Neural crest cell (in vitro differentiated cells): ENCODE data around the gene DCUN1D5. TPM values are rescaled to one million over a fixed set of nuclear protein-coding genes. Genes with fewer than 3 reads are reported as not detected.

Experiments used
- DNase-seq: peaks from one replicate; pipeline ENCODE4 v3.0.0; 2021; ENCODE audit warnings: low read depth, mixed read lengths, low spot score
- H3K27ac Mint-ChIP-seq: one replicate; pipeline ENCODE4 v1.8.0; 2021; ENCODE audit warnings: mild to moderate bottlenecking, mixed read lengths; ENCODE audit not compliant: unreplicated experiment
- H3K27me3 Mint-ChIP-seq: 2 replicates; pipeline ENCODE4 v1.8.0; 2021; ENCODE audit warnings: low read depth, mild to moderate bottlenecking, mixed read lengths
- H3K36me3 Mint-ChIP-seq: 2 replicates; pipeline ENCODE4 v1.8.0; 2021; ENCODE audit warnings: low read depth, mild to moderate bottlenecking, mixed read lengths
- H3K4me1 Mint-ChIP-seq: 2 replicates; pipeline ENCODE4 v1.8.0; 2021; ENCODE audit warnings: mixed read lengths
- H3K4me3 Mint-ChIP-seq: one replicate; pipeline ENCODE4 v1.8.0; 2021; ENCODE audit warnings: mild to moderate bottlenecking, mixed read lengths
- H3K9me3 Mint-ChIP-seq: 2 replicates; pipeline ENCODE4 v1.8.0; 2021; ENCODE audit warnings: mixed read lengths
- total RNA-seq: library from RNA; stranded (reverse); gene quantifications from 2 replicates; pipeline ENCODE4 v1.2.1, GENCODE V29; 2021
- TF ChIP-seq, protein P1 (sequence below): fragments of 200-600 bp; sonication (generic); conservative IDR thresholded peaks from 2 replicates; pipeline ENCODE4 v1.5.0; 2021; ENCODE audit warnings: antibody characterized with exemption, mild to moderate bottlenecking

The DCUN1D5 gene
- total RNA-seq, 1 donor from 2014 or later = 39.1 TPM

DNA sequence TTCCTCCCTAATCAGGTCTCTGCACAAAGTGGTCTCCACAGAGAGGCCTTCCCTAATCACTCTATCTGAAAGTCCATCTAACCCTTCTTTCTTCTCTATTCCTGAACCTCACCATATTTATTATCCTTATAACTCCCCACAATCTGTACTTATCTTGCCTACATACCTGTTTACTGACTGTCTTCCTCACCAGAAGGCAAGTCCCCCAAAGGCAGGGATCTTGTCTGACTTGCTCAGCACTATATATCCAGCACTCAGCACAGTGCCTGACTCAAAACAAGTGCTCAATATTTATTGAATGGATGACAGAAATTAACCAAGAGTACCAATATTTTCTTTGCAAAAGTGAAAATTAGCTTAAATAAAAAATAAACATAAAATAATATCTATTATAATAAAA lies 5.5 kb downstream of the DCUN1D5 start:
- TF ChIP-seq, protein P1, sequence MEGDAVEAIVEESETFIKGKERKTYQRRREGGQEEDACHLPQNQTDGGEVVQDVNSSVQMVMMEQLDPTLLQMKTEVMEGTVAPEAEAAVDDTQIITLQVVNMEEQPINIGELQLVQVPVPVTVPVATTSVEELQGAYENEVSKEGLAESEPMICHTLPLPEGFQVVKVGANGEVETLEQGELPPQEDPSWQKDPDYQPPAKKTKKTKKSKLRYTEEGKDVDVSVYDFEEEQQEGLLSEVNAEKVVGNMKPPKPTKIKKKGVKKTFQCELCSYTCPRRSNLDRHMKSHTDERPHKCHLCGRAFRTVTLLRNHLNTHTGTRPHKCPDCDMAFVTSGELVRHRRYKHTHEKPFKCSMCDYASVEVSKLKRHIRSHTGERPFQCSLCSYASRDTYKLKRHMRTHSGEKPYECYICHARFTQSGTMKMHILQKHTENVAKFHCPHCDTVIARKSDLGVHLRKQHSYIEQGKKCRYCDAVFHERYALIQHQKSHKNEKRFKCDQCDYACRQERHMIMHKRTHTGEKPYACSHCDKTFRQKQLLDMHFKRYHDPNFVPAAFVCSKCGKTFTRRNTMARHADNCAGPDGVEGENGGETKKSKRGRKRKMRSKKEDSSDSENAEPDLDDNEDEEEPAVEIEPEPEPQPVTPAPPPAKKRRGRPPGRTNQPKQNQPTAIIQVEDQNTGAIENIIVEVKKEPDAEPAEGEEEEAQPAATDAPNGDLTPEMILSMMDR = no peak
- no peak overlapping the region for H3K27ac Mint-ChIP-seq

DNA sequence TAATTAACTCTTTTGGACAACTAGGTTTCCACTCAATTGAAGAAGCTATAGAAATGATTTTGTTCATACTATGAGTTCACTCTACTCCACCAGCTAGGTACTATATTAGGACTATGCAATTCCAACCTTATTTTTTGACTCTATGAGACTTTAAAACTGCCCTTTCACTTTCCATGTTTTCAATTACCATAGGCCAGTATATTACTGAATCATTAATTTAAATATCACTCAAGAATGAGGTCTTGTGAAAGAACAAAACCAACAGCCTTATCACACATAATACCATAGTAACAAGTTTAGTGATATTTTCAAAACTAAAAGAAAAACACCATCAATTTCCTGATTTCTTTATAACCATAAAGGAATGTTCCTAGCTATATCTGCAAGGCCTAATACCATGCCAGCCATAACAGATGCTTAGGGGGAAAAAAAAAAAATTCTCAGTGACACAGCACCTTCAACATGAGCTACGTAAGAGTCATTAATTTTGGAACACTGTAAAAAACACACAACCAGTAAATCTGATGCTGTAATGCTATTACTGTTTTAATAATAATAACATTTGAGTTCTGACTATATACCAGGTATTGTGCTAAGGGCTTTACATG lies 6.1 kb downstream of the DCUN1D5 start:
- Mint-ChIP-seq H3K4me1 (peaks cover 14% of the 10 kb centered on the region), H3K27me3 (no peaks in the 10 kb centered on the region), H3K4me3 (no peak overlapping the region), H3K36me3 (peaks cover 2% of the 10 kb centered on the region), H3K27ac (no peak overlapping the region), H3K9me3 (no peaks in the 10 kb centered on the region)
- TF ChIP-seq, protein P1 = no peak
- DNase-seq = no peak

More for the DNA sequence above, 5.5 kb downstream of the DCUN1D5 start:
- no peak for DNase-seq
- no peak overlapping the region for H3K4me3 Mint-ChIP-seq
- H3K9me3 Mint-ChIP-seq = no peaks in the 10 kb centered on the region
- H3K4me1 Mint-ChIP-seq = peaks cover 18% of the 10 kb centered on the region
- peaks cover 2% of the 10 kb centered on the region for H3K36me3 Mint-ChIP-seq
- H3K27me3 Mint-ChIP-seq = no peaks in the 10 kb centered on the region

DNA sequence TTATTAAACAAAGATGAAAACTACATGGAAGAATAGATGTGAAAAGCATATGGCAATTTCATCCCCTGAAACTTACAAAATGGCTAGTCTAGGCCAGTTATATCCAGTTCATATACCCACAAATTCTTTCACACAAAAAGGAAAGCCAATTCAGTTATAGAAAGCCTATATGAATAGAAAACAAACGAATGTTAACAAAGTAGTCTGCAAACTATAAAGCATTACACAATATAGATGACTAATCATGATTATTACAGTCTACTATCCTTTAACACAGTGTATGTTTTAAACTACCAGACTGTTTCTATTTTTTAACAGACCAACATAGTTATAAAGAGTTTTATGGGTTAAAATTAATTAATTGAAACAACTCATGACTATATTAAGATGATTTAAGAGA lies 12.1 kb downstream of the DCUN1D5 start:
- TF ChIP-seq, protein P1 = no peak
- Mint-ChIP-seq H3K27ac (no peak overlapping the region), H3K4me1 (no peaks in the 10 kb centered on the region), H3K4me3 (no peak overlapping the region), H3K27me3 (no peaks in the 10 kb centered on the region), H3K9me3 (no peaks in the 10 kb centered on the region), H3K36me3 (peaks cover 21% of the 10 kb centered on the region)
- DNase-seq = no peak

DNA sequence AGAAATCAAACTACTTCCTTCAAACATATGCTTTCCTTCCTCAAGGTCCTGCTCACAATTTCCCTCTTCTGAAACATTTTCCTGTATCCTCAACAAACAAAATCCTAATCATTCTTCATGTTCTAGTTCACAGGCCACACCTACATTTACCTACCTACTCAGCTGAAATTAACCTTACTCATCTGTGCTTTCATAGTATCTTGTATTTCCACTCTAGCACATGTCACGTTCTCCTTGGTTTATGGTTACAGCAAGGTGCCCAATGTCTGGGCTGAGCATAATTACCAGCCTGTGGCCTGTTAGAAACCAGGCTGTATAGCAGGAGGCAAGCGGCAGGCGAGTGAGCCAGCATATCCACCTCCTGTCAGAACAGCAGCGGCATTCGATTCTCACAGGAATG lies 13.2 kb downstream of the DCUN1D5 start:
- no peak overlapping the region for H3K4me3 Mint-ChIP-seq
- no peaks in the 10 kb centered on the region for H3K4me1 Mint-ChIP-seq
- no peaks in the 10 kb centered on the region for H3K9me3 Mint-ChIP-seq
- no peak overlapping the region for H3K27ac Mint-ChIP-seq
- H3K36me3 Mint-ChIP-seq = peaks cover 25% of the 10 kb centered on the region
- no peak for DNase-seq
- TF ChIP-seq, protein P1 = no peak
- H3K27me3 Mint-ChIP-seq = no peaks in the 10 kb centered on the region

DNA sequence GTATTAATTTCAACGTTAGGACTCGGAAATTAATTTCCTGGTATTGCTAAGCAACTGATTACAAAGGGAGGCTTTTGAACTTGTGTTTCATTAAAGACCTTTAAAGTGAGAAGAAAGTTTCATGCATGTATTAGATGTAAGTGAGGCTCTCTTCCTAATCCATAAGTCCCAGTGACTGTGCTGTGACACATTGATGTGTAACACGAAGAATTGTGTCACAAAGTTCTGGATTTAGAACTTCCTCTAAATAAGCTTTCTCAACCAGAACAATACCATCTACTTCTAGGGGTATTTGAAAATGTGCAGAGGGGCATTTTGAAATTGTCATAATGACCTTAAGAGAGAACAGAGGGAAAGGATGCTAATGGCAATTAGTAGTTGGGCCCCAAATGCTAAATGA lies 14.4 kb downstream of the DCUN1D5 start:
- Mint-ChIP-seq H3K9me3 (no peaks in the 10 kb centered on the region), H3K4me1 (no peaks in the 10 kb centered on the region), H3K27me3 (no peaks in the 10 kb centered on the region), H3K4me3 (no peak overlapping the region), H3K36me3 (peaks cover 31% of the 10 kb centered on the region), H3K27ac (no peak overlapping the region)
- TF ChIP-seq, protein P1 = no peak
- no peak for DNase-seq
